Right atrium auricular region (tissue), 2 donors: Measurements from ENCODE around the gene PCGF2. TPM values are rescaled to one million over a fixed set of nuclear protein-coding genes. Genes with fewer than 3 reads are reported as not detected.

ENCODE experiments used
- DNase-seq: peaks from one replicate; pipeline ENCODE4 v3.0.0-alpha.2; 2019; ENCODE audit warnings: low spot score
- H3K27ac ChIP-seq, 2 donors: fragments of 200-600 bp; sonication (generic); 1 replicate in 1 of 2; 2 replicates in 1 of 2; pipeline ENCODE4 v1.5.1; 2016 to 2019
- H3K27me3 ChIP-seq, 2 donors: fragments of 200-600 bp; sonication (generic); one replicate each; pipeline versions ENCODE4 v1.5.1 to v1.6.0; 2017 to 2019
- H3K36me3 ChIP-seq: fragments of 200-600 bp; sonication (generic); one replicate; pipeline ENCODE4 v1.5.1; 2016
- H3K4me1 ChIP-seq, 2 donors: fragments of 200-600 bp; sonication (generic); one replicate each; pipeline versions ENCODE4 v1.5.1 to v1.6.0; 2017 to 2019
- H3K4me3 ChIP-seq, 2 donors: fragments of 200-600 bp; sonication (generic); 1 replicate in 1 of 2; 2 replicates in 1 of 2; pipeline ENCODE4 v1.5.1; 2017 to 2019; ENCODE audit warnings: mild to moderate bottlenecking in 1 of 2, moderate library complexity in 1 of 2
- H3K9me3 ChIP-seq, 2 donors: fragments of 200-600 bp; sonication (generic); one replicate each; pipeline ENCODE4 v1.5.1; 2019
- CTCF ChIP-seq, 2 donors: fragments of 200-600 bp; sonication (generic); IDR thresholded peaks; one replicate each; pipeline ENCODE4 v1.5.1; 2019; ENCODE audit warnings: antibody characterized with exemption in 2 of 2
- total RNA-seq, 2 donors: library from RNA; depleted of rRNA; stranded (reverse); fragments of >200 nt; gene quantifications; one replicate each; pipeline ENCODE4 v1.1.0, GENCODE V29; 2016

Gene PCGF2
- total RNA-seq, 2 donors from 2014 or later = 5.9 to 12.1 TPM

- TF ChIP-seq CTCF (IDR thresholded peaks at IDR 0.05) = no peak
- H3K27ac ChIP-seq = peak overlapping the region; percentile 91 to 96
- no peaks in the 10 kb centered on the region for H3K9me3 ChIP-seq
- H3K4me3 ChIP-seq = peak overlapping the region; percentile 71 to 78
- no peak for DNase-seq
- H3K4me1 ChIP-seq = peaks cover 0 to 64% of the 10 kb centered on the region in 2 donors
- H3K27me3 ChIP-seq = no peaks in the 10 kb centered on the region
- H3K36me3 ChIP-seq = peaks cover 15% of the 10 kb centered on the region
Measured at GRCh38 chr17:38751144-38751807, 3.1 kb upstream of the PCGF2 start.

- H3K27ac ChIP-seq = peak overlapping the region; percentile 91 to 96
- H3K36me3 ChIP-seq = peaks cover 8% of the 10 kb centered on the region
- H3K4me1 ChIP-seq = peaks cover 0 to 71% of the 10 kb centered on the region in 2 donors
- no peak for TF ChIP-seq CTCF (IDR thresholded peaks at IDR 0.05)
- no peak for DNase-seq
- H3K4me3 ChIP-seq = peak overlapping the region; percentile 80 to 95
- no peaks in the 10 kb centered on the region for H3K9me3 ChIP-seq
- H3K27me3 ChIP-seq = no peaks in the 10 kb centered on the region
Measured at GRCh38 chr17:38750312-38751121, 2.4 kb upstream of the PCGF2 start.

GRCh38 chr17:38750044-38750311 is 1.8 kb upstream of the PCGF2 start:
- H3K4me1 ChIP-seq = peaks cover 0 to 73% of the 10 kb centered on the region in 2 donors

GRCh38 chr17:38749223-38750043 is 1.3 kb upstream of the PCGF2 start:
- Histone ChIP-seq H3K4me1 (peaks cover 0 to 67% of the 10 kb centered on the region in 2 donors), H3K36me3 (peaks cover 1% of the 10 kb centered on the region), H3K27ac (peak overlapping the region; percentile 91 to 96), H3K9me3 (no peaks in the 10 kb centered on the region), H3K4me3 (peak overlapping the region; percentile 80 to 95), H3K27me3 (no peaks in the 10 kb centered on the region)
- no peak for TF ChIP-seq CTCF (IDR thresholded peaks at IDR 0.05)
- peak; percentile 91 for DNase-seq

More at GRCh38 chr17:38750044-38750311, 1.8 kb upstream of the PCGF2 start:
- Histone ChIP-seq H3K9me3 (no peaks in the 10 kb centered on the region), H3K36me3 (peaks cover 6% of the 10 kb centered on the region), H3K27me3 (no peaks in the 10 kb centered on the region), H3K27ac (peak overlapping the region; percentile 91 to 96), H3K4me3 (peak overlapping the region; percentile 80 to 95)
- DNase-seq = no peak
- no peak for TF ChIP-seq CTCF (IDR thresholded peaks at IDR 0.05)

GRCh38 chr17:38748892-38749222 is 721 bp upstream of the PCGF2 start:
- H3K9me3 ChIP-seq = no peaks in the 10 kb centered on the region
- H3K4me1 ChIP-seq = peaks cover 0 to 64% of the 10 kb centered on the region in 2 donors
- H3K27ac ChIP-seq = peak overlapping the region; percentile 91 to 96
- no peak for DNase-seq
- no peaks in the 10 kb centered on the region for H3K36me3 ChIP-seq
- H3K27me3 ChIP-seq = no peaks in the 10 kb centered on the region
- peak overlapping the region; percentile 80 to 95 for H3K4me3 ChIP-seq
- peak in 1 of 2 donors; percentile 6 for TF ChIP-seq CTCF (IDR thresholded peaks at IDR 0.05)
